Measurements from ENCODE around the gene PTGES. TPM values are rescaled to one million over a fixed set of nuclear protein-coding genes. Genes with fewer than 3 reads are reported as not detected.

Gene PTGES
- total and polyA plus RNA-seq, 7 donors, result 0.32 to 0.68 (median 0.40) TPM

GRCh38 chr9:129732100-129732499 is 20.7 kb downstream of the PTGES start:
- Histone ChIP-seq H3K27me3 (ENCODE audit: insufficient read depth in 3 of 3, low read length in 2 of 3) (peaks cover 0 to 30% (median 0%) of the 10 kb centered on the region in 3 donors), H3K36me3 (ENCODE audit: insufficient read depth in 1 of 2, low read depth in 1 of 2) (no peaks in the 10 kb centered on the region), H3K4me1 (no peaks in the 10 kb centered on the region), H3K4me3 (no peak overlapping the region), H3K9me3 (no peaks in the 10 kb centered on the region), H3K27ac (no peak overlapping the region)
- 36 to 44% (median 44%) methylated on average over 10 of the region's 10 CpGs for WGBS, 3 donors
- intact Hi-C loops (cut with DNase I), result no loop called here
- ATAC-seq (no peak), DNase-seq (no peak)
- no peak for TF ChIP-seq CTCF (IDR thresholded peaks at IDR 0.05)

- H3K27me3 ChIP-seq (ENCODE audit: insufficient read depth in 3 of 3, low read length in 2 of 3), result peaks cover 0 to 29% (median 0%) of the 10 kb centered on the region in 3 donors
- ATAC-seq, result no peak
- WGBS, 3 donors, result 36 to 42% (median 40%) methylated on average over 6 of the region's 6 CpGs
- H3K9me3 ChIP-seq, result no peaks in the 10 kb centered on the region
- no peak for TF ChIP-seq CTCF (IDR thresholded peaks at IDR 0.05)
- no peak for DNase-seq
- no peak overlapping the region for H3K27ac ChIP-seq
- H3K4me3 ChIP-seq, result no peak overlapping the region
- H3K36me3 ChIP-seq (ENCODE audit: insufficient read depth in 1 of 2, low read depth in 1 of 2), result no peaks in the 10 kb centered on the region
- intact Hi-C loops (cut with DNase I), result no loop called here
- no peaks in the 10 kb centered on the region for H3K4me1 ChIP-seq
Measured at GRCh38 chr9:129731477-129732085, 21.3 kb downstream of the PTGES start.

- intact Hi-C loops (cut with DNase I), result no loop called here
- DNase-seq, result no peak
Measured at GRCh38 chr9:129728744-129729143, 24.1 kb downstream of the PTGES start.

GRCh38 chr9:129726322-129727160 is 26.3 kb downstream of the PTGES start:
- no peaks in the 10 kb centered on the region for H3K4me1 ChIP-seq
- intact Hi-C loops (cut with DNase I), result no loop called here
- no peak overlapping the region for H3K4me3 ChIP-seq
- H3K27me3 ChIP-seq (ENCODE audit: insufficient read depth in 3 of 3, low read length in 2 of 3), result peaks cover 0 to 5% (median 0%) of the 10 kb centered on the region in 3 donors
- TF ChIP-seq CTCF (IDR thresholded peaks at IDR 0.05), result peak; percentile 63
- DNase-seq (peak; percentile 83 to 88), ATAC-seq (peak; percentile 56 to 78 (median 73))
- H3K9me3 ChIP-seq, result no peaks in the 10 kb centered on the region
- 19 to 21% (median 20%) methylated on average over 22 to 23 of the region's 23 CpGs for WGBS, 3 donors
- no peaks in the 10 kb centered on the region for H3K36me3 ChIP-seq (ENCODE audit: insufficient read depth in 1 of 2, low read depth in 1 of 2)
- no peak overlapping the region for H3K27ac ChIP-seq

More at GRCh38 chr9:129728744-129729143, 24.1 kb downstream of the PTGES start:
- ATAC-seq, result no peak
- H3K4me1 ChIP-seq, result no peaks in the 10 kb centered on the region
- H3K27ac ChIP-seq, result no peak overlapping the region
- no peaks in the 10 kb centered on the region for H3K36me3 ChIP-seq (ENCODE audit: insufficient read depth in 1 of 2, low read depth in 1 of 2)
- H3K9me3 ChIP-seq, result no peaks in the 10 kb centered on the region
- no peak for TF ChIP-seq CTCF (IDR thresholded peaks at IDR 0.05)
- no peak overlapping the region for H3K4me3 ChIP-seq
- WGBS, 3 donors, result 90 to 94% (median 90%) methylated on average over 7 of the region's 7 CpGs
- peaks cover 0 to 20% (median 0%) of the 10 kb centered on the region in 3 donors for H3K27me3 ChIP-seq (ENCODE audit: insufficient read depth in 3 of 3, low read length in 2 of 3)

All from psoas muscle (tissue), 8 donors.